SK-N-SH (cell line): ENCODE data around the gene UBE2I. TPM values are rescaled to one million over a fixed set of nuclear protein-coding genes. Genes with fewer than 3 reads are reported as not detected.
A peak's percentile ranks its signal among the peaks of the same experiment; 100 is the strongest.

Experiments used
- CTCF ChIA-PET: fragments of 300-600, 350-600 bp; formaldehyde crosslinking; extraction: SDS; loops from one replicate; lab custom pipeline; 2021; lab: Yijun Ruan, JAX
- POLR2A ChIA-PET: fragments of 350-600 bp; sonication (Branson Sonifier 250); formaldehyde crosslinking; extraction: SDS; loops from one replicate; lab custom pipeline; 2020; ENCODE audit warnings: antibody characterized with exemption, inconsistent platforms; lab: Yijun Ruan, JAX
- DNase-seq: peaks from one replicate; pipeline ENCODE4 v3.0.0; 2012
- H2AFZ ChIP-seq: fragments of 200-600 bp; sonication (generic); 2 replicates; pipeline ENCODE4 v1.8.1; 2016; ENCODE audit warnings: antibody characterized with exemption, mild to moderate bottlenecking, low read depth
- H3F3A ChIP-seq: fragments of 200-600 bp; sonication (generic); replicated peaks from 2 replicates; pipeline ENCODE3; 2016; ENCODE audit warnings: antibody characterized with exemption, mild to moderate bottlenecking; ENCODE audit not compliant: insufficient read depth
- H3K27ac ChIP-seq, 2 experiments: fragments of 200-500 bp in 1 of 2; fragments of 200-600 bp in 1 of 2; sonication (Bioruptor generic) in 1 of 2; sonication (generic), shearing (Covaris generic) in 1 of 2; 2 replicates each; pipeline versions ENCODE4 v1.5.1 to v1.6.1; 2014 to 2016; ENCODE audit warnings: low read depth in 2 of 2, inconsistent platforms in 1 of 2, low read length in 1 of 2, mild to moderate bottlenecking in 1 of 2, mixed read lengths in 1 of 2
- H3K27me3 ChIP-seq: fragments of 200-600 bp; sonication (generic), shearing (Covaris generic); 2 replicates; pipeline ENCODE4 v1.6.1; 2016; ENCODE audit warnings: mixed run types; ENCODE audit not compliant: insufficient read depth
- H3K36me3 ChIP-seq, 2 experiments: fragments of 200-500 bp in 1 of 2; fragments of 200-600 bp in 1 of 2; sonication (Bioruptor generic) in 1 of 2; sonication (generic) in 1 of 2; replicated peaks in 1 of 2; 2 replicates each; pipeline versions ENCODE3 to v1.5.1; 2014 to 2016; ENCODE audit warnings: low read length in 1 of 2, mild to moderate bottlenecking in 1 of 2; ENCODE audit not compliant: insufficient read depth in 2 of 2, control insufficient read depth in 1 of 2
- H3K4me1 ChIP-seq, 2 experiments: fragments of 200-500 bp in 1 of 2; fragments of 200-600 bp in 1 of 2; sonication (Bioruptor generic) in 1 of 2; sonication (generic), shearing (Covaris generic) in 1 of 2; 2 replicates each; pipeline versions ENCODE4 v1.5.1 to v1.6.1; 2014 to 2016; ENCODE audit warnings: low read depth in 1 of 2, low read length in 1 of 2, mixed run types in 1 of 2; ENCODE audit not compliant: insufficient read depth in 2 of 2, control insufficient read depth in 1 of 2
- H3K4me2 ChIP-seq: fragments of 200-600 bp; sonication (generic), shearing (Covaris generic); 2 replicates; pipeline ENCODE4 v1.6.1; 2017; ENCODE audit warnings: mixed run types
- H3K4me3 ChIP-seq, 2 experiments: fragments of 200-500 bp in 1 of 2; fragments of 200-600 bp in 1 of 2; sonication (Bioruptor generic) in 1 of 2; sonication (generic), shearing (Covaris generic) in 1 of 2; 2 replicates each; pipeline versions ENCODE4 v1.5.1 to v1.8.1; 2014 to 2016; ENCODE audit warnings: low read depth in 2 of 2, inconsistent platforms in 1 of 2, low read length in 1 of 2, mild to moderate bottlenecking in 1 of 2, mixed read lengths in 1 of 2, moderate library complexity in 1 of 2
- H3K79me2 ChIP-seq: fragments of 200-600 bp; sonication (generic); 2 replicates; pipeline ENCODE4 v1.8.1; 2017; ENCODE audit warnings: mild to moderate bottlenecking; ENCODE audit not compliant: insufficient read depth
- H3K9ac ChIP-seq: fragments of 200-600 bp; sonication (generic); 2 replicates; pipeline ENCODE4 v1.6.1; 2017; ENCODE audit warnings: mixed run types
- H3K9me2 ChIP-seq: fragments of 200-600 bp; sonication (generic); 2 replicates; pipeline ENCODE4 v1.6.1; 2017; ENCODE audit warnings: mixed run types
- H3K9me3 ChIP-seq: fragments of 200-600 bp; sonication (generic); 2 replicates; pipeline ENCODE4 v1.6.1; 2017; ENCODE audit warnings: mixed run types, mild to moderate bottlenecking, moderate library complexity
- H4K20me1 ChIP-seq: fragments of 200-600 bp; sonication (generic); 2 replicates; pipeline ENCODE4 v1.6.1; 2017; ENCODE audit warnings: mild to moderate bottlenecking, mixed run types; ENCODE audit not compliant: insufficient read depth
- EP300 ChIP-seq, 2 experiments: IDR thresholded peaks; 2 replicates each; pipeline versions ENCODE4 v1.4.0 to v1.6.1; 2012; ENCODE audit warnings: borderline replicate concordance in 1 of 2, low read depth in 1 of 2, low read length in 1 of 2
- EZH2phosphoT487 ChIP-seq: fragments of 200-600 bp; sonication (generic); IDR thresholded peaks from 2 replicates; pipeline ENCODE4 v1.6.1; 2017; ENCODE audit warnings: low read depth, mixed run types, mild to moderate bottlenecking, antibody characterized with exemption, moderate library complexity, borderline replicate concordance
- GABPA ChIP-seq: IDR thresholded peaks from 2 replicates; pipeline ENCODE4 v1.4.0; 2012; ENCODE audit warnings: low read depth, mild to moderate bottlenecking
- MAX ChIP-seq: IDR thresholded peaks from 2 replicates; pipeline ENCODE4 v1.4.0; 2012; ENCODE audit warnings: low read depth
- WGBS: methylation state at CpG from one replicate; pipeline ENCODE4 v1.1.6; 2017; ENCODE audit warnings: low lambda C conversion rate; 5-methylcytosine and 5-hydroxymethylcytosine counted together
- polyA plus RNA-seq, 3 experiments: library from polyadenylated mRNA; depleted of rRNA; stranded (reverse); fragments of >200 nt; gene quantifications; 2 replicates each; pipeline ENCODE4 v1.2.3, GENCODE V29; 2012
- TF ChIP-seq, protein P1 (sequence below): IDR thresholded peaks from 2 replicates; pipeline ENCODE4 v1.4.0; 2012; ENCODE audit warnings: low read depth, borderline replicate concordance

The UBE2I gene
- polyA plus RNA-seq, 1 of the 3 experiments (the other 2 are of a cell fraction), result 107 TPM

DNA sequence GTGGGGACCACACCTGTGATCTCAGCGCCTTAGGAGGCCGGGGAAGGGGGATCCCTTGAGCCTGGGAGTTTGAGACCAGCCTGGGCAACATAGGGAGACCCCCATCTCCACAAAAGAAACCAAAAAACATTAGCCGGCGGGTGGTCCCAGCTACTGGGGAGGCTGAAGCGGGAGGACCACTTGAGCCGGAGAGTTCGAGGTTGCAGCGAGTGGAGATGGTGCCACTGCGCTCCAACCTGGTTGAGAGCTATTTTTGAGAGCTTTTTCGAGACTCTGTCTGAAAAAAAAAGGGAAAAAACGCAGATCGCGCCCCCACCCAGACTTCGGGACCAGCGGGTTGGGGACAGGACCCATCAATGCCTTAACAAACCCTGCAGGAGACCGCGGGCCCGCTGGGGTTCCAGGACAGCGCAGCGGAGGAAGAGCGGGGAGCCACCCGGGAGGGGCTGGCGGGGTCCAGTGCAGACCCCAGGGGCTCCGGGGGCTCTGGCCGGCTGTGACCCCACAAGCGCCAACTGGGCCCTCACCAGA is 23.2 kb downstream of the UBE2I start (continued):
- TF ChIP-seq GABPA (no peak), EZH2phosphoT487 (no peak)
- TF ChIP-seq, protein P1, sequence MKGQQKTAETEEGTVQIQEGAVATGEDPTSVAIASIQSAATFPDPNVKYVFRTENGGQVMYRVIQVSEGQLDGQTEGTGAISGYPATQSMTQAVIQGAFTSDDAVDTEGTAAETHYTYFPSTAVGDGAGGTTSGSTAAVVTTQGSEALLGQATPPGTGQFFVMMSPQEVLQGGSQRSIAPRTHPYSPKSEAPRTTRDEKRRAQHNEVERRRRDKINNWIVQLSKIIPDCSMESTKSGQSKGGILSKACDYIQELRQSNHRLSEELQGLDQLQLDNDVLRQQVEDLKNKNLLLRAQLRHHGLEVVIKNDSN, result no peak

GRCh38 chr16:1333149-1333812 is 23.8 kb downstream of the UBE2I start, which contains the start of gene BAIAP3:
Gene BAIAP3, plus strand, starts transcription at chr16:1333645. Its CDS starts 4,905 bp downstream, at chr16:1338550.
- no peak within 1 kb of the TSS for H3K9ac ChIP-seq
- TF ChIP-seq EZH2phosphoT487, result peak; percentile 67; the same call in 1 of the 2 replicates
- no peak for TF ChIP-seq MAX
- TF ChIP-seq, all 33 proteins: peak for 1
- DNase-seq, result peak; percentile 92
- WGBS, result 9% methylated on average over 17 of the region's 83 CpGs
- H3K4me2 ChIP-seq, result peak within 1 kb of the TSS; percentile 68
- peak within 1 kb of the TSS in 1 of 2 experiments; percentile 24; a peak in 2 of 4 replicates for H3K4me3 ChIP-seq
- peaks cover 0 to 26% of the 10 kb centered on the region in 2 experiments; a peak in 1 of 4 replicates for H3K4me1 ChIP-seq
- no peaks in the 10 kb centered on the region for H3F3A ChIP-seq
- H3K27me3 ChIP-seq, result peaks cover 57% of the 10 kb centered on the region
- H3K79me2 ChIP-seq, result no peaks in the 10 kb centered on the region
- H3K9me3 ChIP-seq, result no peaks in the 10 kb centered on the region
- POLR2A ChIA-PET, result no interaction called here
- H3K36me3 ChIP-seq, result no peaks in the 10 kb centered on the region
- H3K27ac ChIP-seq, result no peak within 1 kb of the TSS
- 0 out of 2 replicates have a peak, but pooled peaks cover 7% of the 10 kb centered on the region for H4K20me1 ChIP-seq
- no peak within 1 kb of the TSS for H2AFZ ChIP-seq
- CTCF ChIA-PET, result interaction anchor here (1.0 kb wide), 1 partner anchor 12 kb away, joined by 3 read pairs; no protein-coding TSS in a partner anchor
- H3K9me2 ChIP-seq, result no peaks in the 10 kb centered on the region

- POLR2A ChIA-PET, result no interaction called here
Measured at GRCh38 chr16:1333854-1334700, 24.6 kb downstream of the UBE2I start.

More at GRCh38 chr16:1333854-1334700, 24.6 kb downstream of the UBE2I start:
- H3K4me1 ChIP-seq, result peaks cover 0 to 26% of the 10 kb centered on the region in 2 experiments; a peak in 1 of 4 replicates
- H3K9ac ChIP-seq, result no peak overlapping the region
- no peaks in the 10 kb centered on the region for H3K9me2 ChIP-seq
- H3K9me3 ChIP-seq, result no peaks in the 10 kb centered on the region
- H3K4me3 ChIP-seq, result no peak overlapping the region
- no peaks in the 10 kb centered on the region for H3K36me3 ChIP-seq
- 0 out of 2 replicates have a peak, but pooled peaks cover 7% of the 10 kb centered on the region for H4K20me1 ChIP-seq
- no peak for DNase-seq
- TF ChIP-seq EZH2phosphoT487 (peak; percentile 45; the same call in 1 of the 2 replicates), EP300 (IDR thresholded peaks at IDR 0.05; ENCODE audit: borderline replicate concordance in 1 of 2, low read depth in 1 of 2, low read length in 1 of 2) (no peak)
- CTCF ChIA-PET, result interaction anchor here (1.0 to 1.1 kb wide), 2 partner anchors 11 to 13 kb away, joined by 3 to 4 read pairs; no protein-coding TSS in a partner anchor
- H3K4me2 ChIP-seq, result peak overlapping the region; percentile 68; the same call in 1 of the 2 replicates
- H3K79me2 ChIP-seq, result no peaks in the 10 kb centered on the region
- WGBS, result 3% methylated on average over 27 of the region's 78 CpGs
- peaks cover 57% of the 10 kb centered on the region for H3K27me3 ChIP-seq
- H3F3A ChIP-seq, result no peaks in the 10 kb centered on the region
- no peak overlapping the region for H3K27ac ChIP-seq
- H2AFZ ChIP-seq, result no peak overlapping the region
